Measurements from ENCODE around the gene MRPS25.

DNA sequence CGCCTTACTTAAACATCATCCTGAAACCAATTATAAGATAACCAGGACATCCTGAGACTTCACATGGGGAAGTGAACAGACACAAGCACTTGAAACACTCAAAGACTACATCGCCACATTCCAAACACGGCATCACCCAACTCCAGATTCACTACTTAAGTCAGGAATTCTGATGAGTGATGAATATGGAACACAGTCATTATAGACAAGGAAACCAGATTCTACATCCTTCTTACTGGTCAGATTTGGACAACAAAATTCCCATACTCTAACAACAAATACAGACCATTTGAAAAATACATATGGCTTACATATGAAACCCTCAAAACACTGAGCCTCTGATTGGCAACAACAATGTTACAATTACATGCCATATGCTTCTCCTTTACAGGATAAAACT, 46.9 kb upstream of the MRPS25 start:
- TF ChIP-seq, protein P1, sequence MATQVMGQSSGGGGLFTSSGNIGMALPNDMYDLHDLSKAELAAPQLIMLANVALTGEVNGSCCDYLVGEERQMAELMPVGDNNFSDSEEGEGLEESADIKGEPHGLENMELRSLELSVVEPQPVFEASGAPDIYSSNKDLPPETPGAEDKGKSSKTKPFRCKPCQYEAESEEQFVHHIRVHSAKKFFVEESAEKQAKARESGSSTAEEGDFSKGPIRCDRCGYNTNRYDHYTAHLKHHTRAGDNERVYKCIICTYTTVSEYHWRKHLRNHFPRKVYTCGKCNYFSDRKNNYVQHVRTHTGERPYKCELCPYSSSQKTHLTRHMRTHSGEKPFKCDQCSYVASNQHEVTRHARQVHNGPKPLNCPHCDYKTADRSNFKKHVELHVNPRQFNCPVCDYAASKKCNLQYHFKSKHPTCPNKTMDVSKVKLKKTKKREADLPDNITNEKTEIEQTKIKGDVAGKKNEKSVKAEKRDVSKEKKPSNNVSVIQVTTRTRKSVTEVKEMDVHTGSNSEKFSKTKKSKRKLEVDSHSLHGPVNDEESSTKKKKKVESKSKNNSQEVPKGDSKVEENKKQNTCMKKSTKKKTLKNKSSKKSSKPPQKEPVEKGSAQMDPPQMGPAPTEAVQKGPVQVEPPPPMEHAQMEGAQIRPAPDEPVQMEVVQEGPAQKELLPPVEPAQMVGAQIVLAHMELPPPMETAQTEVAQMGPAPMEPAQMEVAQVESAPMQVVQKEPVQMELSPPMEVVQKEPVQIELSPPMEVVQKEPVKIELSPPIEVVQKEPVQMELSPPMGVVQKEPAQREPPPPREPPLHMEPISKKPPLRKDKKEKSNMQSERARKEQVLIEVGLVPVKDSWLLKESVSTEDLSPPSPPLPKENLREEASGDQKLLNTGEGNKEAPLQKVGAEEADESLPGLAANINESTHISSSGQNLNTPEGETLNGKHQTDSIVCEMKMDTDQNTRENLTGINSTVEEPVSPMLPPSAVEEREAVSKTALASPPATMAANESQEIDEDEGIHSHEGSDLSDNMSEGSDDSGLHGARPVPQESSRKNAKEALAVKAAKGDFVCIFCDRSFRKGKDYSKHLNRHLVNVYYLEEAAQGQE (IDR thresholded peaks at IDR 0.05), result no peak
- no peak for TF ChIP-seq GABPA (IDR thresholded peaks at IDR 0.05 in 1 of 2, conservative IDR thresholded peaks at IDR 0.05 in 1 of 2)
- TF ChIP-seq TAF1 (conservative IDR thresholded peaks at IDR 0.05), result no peak
- TF ChIP-seq, protein P2, sequence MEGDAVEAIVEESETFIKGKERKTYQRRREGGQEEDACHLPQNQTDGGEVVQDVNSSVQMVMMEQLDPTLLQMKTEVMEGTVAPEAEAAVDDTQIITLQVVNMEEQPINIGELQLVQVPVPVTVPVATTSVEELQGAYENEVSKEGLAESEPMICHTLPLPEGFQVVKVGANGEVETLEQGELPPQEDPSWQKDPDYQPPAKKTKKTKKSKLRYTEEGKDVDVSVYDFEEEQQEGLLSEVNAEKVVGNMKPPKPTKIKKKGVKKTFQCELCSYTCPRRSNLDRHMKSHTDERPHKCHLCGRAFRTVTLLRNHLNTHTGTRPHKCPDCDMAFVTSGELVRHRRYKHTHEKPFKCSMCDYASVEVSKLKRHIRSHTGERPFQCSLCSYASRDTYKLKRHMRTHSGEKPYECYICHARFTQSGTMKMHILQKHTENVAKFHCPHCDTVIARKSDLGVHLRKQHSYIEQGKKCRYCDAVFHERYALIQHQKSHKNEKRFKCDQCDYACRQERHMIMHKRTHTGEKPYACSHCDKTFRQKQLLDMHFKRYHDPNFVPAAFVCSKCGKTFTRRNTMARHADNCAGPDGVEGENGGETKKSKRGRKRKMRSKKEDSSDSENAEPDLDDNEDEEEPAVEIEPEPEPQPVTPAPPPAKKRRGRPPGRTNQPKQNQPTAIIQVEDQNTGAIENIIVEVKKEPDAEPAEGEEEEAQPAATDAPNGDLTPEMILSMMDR (IDR thresholded peaks at IDR 0.05; ENCODE audit: low read depth, low read length, missing input control), result no peak
- no peak for TF ChIP-seq JUND (IDR thresholded peaks at IDR 0.05)
- TF ChIP-seq RAD21 (IDR thresholded peaks at IDR 0.05), result no peak
- no peak for TF ChIP-seq NR2F2 (IDR thresholded peaks at IDR 0.05)
- TF ChIP-seq EGR1 (IDR thresholded peaks at IDR 0.05; ENCODE audit: low read depth in 2 of 2), result no peak
- TF ChIP-seq, protein P3, sequence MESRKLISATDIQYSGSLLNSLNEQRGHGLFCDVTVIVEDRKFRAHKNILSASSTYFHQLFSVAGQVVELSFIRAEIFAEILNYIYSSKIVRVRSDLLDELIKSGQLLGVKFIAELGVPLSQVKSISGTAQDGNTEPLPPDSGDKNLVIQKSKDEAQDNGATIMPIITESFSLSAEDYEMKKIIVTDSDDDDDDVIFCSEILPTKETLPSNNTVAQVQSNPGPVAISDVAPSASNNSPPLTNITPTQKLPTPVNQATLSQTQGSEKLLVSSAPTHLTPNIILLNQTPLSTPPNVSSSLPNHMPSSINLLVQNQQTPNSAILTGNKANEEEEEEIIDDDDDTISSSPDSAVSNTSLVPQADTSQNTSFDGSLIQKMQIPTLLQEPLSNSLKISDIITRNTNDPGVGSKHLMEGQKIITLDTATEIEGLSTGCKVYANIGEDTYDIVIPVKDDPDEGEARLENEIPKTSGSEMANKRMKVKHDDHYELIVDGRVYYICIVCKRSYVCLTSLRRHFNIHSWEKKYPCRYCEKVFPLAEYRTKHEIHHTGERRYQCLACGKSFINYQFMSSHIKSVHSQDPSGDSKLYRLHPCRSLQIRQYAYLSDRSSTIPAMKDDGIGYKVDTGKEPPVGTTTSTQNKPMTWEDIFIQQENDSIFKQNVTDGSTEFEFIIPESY (IDR thresholded peaks at IDR 0.05), result no peak
- TF ChIP-seq, protein P4, sequence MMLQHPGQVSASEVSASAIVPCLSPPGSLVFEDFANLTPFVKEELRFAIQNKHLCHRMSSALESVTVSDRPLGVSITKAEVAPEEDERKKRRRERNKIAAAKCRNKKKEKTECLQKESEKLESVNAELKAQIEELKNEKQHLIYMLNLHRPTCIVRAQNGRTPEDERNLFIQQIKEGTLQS (IDR thresholded peaks at IDR 0.05), result no peak
- TF ChIP-seq, protein P5, sequence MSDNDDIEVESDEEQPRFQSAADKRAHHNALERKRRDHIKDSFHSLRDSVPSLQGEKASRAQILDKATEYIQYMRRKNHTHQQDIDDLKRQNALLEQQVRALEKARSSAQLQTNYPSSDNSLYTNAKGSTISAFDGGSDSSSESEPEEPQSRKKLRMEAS (IDR thresholded peaks at IDR 0.05), result no peak

Data from liver (tissue), 3 donors.